ENCODE data around the gene ZNF30.
A peak's percentile ranks its signal among the peaks of the same experiment; 100 is the strongest.
"Not testable (repeated sequence)": the region's sequence is repeated elsewhere in the genome, so short reads cannot be mapped to it uniquely, and the experiment has no call there.

ZNF30 gene

DNA sequence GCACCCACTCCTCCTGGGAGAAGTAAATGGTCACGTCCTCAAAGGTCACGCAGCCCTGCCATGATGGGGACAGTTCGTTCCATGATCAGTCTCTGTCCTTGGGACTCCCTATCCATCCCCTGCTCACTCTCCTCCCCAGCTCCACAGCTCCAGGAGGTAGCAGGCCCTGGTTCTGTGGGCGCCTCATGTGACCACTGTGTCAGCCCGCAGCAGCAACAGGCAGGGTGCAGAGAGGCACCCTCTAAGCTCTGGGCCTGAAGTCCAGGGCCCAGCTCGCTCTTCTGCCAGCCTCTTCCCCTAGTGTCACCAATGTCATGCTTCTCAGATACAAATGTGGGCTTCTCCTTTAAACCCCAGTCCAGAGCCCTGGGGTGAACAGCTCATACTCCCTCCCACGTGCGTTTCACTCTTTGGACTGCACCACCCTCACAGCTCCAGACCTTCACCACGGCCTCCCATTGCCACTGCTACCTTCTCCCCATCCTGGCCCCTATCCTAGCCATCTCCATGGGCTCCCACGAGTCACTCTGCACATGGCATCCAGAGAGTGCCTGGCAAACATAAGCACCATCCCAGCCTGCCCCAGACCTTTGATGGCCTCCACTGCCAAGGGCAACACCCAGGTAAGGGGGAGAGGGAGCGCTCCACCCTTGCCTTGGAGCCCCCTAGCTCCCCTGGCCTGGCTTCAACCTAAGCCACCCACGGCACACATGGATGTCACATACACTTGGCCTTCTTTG, 34.4 kb downstream of the ZNF30 start:
- DNase-seq: no peak

DNA sequence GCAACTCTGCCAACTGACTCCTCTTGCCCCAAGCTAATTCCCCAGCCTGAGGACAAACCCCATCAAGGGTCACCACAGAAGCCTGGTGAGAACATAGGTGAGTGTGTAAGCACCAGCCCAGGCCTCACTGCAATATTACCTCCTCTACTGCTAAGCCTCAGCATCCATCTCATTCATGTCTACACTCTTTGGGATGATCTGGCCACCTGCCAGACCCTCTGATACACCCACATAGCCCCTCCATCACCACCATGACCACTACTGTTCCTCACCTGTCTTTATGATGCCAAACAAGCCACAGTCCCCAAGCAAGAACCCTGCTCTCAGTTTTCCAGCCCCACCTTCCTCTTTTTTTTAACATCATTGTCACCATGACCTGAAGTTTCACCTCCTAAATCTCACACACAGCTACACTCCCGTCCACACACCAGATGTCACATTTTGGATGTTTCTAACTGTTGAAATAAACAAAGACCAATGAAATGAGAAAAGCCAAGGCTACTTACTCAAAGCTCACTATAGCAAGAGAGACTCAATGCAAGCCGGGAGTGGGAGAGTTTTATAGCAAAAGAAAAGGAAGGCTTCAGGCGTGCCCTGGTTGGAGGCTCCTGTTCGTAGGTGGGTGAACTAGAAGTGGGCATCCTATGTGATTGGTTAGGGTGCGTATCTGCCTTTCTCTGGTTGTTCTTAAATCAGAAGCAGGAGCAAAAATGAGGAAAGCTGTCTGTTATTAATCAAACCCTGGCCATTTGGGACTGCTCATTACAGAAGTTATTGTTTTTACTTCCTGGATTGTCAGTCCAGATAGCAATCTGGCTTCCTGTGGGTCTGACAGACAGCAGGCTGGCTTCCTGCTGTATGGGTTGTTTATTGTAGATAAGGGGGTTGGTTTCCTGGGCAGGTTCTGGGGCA, 35.3 kb downstream of the ZNF30 start:
- DNase-seq: no peak

DNA sequence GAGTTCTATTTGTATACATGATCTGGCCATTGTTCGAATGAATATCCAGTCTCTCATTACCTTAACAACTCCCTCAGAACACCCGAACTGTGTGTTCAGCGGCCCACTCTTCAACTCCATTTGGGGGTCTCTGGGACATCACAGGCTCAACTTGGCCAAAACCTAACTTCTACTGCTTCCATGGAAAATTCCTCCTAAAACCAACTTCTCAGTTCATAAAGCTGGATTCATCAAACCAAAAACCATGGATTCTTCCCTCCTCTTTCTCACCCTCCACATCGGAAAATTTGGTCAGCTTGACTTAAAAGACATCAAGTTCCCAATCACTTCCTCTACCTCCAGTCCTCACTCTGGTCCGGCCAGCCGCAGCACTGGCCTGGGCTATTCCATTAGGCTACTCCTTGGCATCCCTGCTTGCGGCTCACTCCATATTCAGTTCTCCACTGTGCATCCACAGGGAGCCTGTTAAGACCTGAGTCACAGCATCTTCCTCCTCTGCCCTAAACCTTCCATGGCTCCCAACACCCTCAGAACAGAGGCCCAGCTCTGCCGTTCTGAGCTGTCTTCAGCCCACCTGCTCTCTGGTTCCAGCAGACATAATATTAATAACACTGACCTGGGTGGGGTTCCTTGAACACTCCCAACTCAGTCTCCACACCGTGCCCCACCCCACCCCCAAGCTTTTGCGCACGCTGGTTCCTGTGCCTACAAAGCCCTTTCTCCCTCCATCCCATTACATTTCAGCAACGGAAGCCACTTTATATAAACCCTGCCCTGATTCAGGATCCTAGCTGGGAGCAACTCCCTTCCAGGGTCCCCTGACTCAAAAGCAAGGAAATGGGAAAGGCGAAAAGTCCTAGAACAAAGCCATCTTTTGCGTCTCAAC, 36.2 kb downstream of the ZNF30 start:
- no peak for DNase-seq

DNA sequence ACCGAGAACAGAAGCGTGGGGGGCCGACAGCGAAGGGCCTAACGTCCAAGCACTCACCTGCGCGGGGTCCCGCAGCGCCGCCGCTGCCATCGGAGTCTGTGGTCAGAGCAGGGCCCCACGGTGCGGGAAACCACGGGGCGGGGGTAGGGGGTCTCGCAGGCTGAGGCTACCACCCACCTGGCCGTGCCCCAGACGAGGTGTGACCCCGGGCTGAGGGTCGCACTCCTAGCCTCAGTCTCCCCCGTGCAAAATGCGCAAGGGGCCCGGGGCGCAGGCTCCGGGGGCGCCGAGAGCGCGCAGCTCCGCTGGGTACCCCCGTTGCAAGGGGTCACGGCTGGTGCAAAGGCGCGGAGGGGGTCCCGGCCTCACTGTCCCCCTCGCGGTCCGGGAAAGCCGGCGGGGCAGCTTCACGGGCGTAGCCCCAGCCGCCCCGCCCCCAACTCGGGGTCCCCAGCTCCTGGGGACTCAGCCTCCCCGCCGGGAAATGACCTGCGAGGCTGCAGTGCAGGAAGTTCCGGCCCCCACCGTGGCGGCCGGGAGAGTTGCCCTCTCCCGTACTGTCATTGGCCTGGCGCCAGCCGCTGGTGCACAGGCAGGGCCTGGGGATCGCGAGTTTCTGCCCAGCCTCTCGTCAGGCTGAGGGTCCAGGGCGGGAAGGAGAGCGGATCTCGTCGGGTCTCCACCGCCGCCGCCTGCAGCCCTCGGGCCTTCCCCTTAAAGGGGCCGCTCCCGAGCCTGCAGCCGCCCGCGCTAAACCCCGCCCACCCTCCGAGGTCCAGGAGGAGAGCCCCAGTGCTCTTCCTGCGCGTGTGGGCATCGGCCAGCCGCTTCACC, 37.1 kb downstream of the ZNF30 start, which contains the start of gene ZNF792:
Gene ZNF792 (minus strand): TSS at position 657 of the 834 bp plus-strand sequence. CDS start 567 bp downstream, at position 90.
- peak; percentile 21 for DNase-seq

DNA sequence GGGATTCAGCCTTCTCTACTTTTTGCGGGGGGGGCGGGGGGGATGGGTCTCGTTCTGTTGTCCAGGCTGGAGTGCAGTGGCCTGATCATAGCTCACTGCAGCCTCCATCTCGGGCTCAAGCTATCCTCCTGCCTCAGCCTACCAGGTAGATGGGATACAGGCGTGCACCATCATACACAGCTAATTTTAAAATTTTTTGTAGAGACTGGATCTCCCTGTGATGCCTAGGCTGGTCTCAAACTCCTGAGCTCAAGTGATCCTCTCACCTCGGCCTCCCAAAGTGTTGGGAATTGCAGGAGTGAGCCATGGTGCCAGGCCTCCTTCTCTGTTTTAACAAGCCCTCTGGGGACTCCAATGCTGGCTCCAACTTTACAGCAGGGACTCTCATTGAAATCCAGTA, 37.9 kb downstream of the ZNF30 start:
- DNase-seq: no peak

DNA sequence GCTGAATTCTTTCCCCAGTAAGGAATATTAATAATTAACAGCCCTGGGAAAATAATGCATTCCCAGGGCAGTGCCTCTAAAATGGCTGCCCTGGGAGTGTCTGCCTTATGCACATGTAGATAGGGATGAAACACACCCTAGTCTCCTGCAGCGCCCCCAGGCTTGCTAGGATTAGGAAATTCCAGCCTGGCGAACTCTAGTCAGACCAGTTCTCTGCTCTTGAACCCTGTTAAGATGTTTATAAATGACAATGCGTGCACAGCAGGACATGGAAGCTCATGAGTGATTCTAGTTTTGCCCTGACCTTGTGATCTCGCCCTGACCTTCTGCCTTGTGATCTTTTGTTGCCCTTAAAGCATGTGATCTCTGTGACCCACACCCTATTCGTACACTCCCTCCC, 38.8 kb downstream of the ZNF30 start:
- DNase-seq: not testable (repeated sequence)

DNA sequence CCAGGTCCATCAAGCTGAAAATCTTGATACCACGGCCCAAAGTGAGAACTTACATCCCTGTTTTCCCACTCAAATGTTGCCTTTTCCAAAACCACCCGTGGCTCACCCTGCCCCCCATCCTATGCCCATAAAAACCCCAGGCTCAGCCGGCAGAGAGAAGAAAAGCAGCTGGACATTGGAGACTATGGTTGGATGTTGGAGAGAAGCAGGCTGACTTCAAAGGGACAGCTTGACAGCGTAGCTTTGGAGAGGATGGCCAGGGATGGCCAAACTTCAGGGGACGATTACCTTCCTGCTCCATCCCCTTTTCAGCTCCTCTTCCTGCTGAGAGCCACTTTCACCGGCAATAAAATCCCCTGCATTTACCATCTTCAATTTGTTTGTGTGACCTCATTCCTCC, 40.8 kb downstream of the ZNF30 start:
- DNase-seq: no peak

DNA sequence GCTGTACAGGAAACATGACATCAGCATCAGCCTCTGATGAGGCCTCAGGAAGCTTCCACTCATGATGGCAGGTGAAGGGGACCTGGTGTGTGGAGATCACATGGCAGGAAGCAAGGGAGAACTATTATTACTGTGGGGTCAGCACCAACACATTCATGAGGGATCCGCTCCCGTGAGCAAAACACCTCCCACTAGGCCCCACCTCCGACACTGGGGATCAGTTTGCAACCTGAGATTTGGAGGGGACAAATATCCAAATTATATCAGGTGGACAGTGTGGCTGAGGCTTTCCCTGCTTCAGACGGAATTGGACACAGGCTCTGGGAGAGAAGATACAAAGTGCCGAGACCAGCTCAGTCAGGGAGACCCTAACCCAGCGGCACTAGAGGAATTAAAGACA, 43.0 kb downstream of the ZNF30 start:
- DNase-seq: no peak

DNA sequence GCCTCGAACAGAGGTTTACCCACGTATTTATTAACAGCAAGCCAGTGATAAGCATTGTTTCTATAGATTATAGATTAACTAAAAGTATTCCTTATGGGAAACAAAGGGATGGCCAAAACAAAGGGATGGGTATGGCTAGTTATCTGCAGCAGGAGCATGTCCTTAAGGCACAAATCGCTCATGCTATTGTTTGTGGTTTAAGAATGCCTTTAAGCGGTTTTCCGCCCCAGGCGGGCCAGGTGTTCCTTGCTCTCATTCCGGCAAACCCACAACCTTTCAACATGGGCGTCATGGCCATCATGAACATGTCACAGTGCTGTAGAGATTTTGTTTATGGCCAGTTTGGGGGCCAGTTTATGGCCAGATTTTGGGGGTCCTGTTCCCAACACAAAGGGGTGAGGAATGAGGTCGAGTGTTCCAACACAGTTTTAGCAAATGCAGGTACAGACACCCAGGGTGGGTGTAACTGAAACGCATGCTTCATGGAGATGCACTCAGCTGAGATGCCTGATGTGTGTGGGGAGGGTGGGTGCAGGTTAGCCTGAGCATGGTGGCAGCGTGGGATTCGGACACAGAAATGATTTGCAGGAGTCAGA, 43.6 kb downstream of the ZNF30 start:
- DNase-seq: not testable (repeated sequence)

DNA sequence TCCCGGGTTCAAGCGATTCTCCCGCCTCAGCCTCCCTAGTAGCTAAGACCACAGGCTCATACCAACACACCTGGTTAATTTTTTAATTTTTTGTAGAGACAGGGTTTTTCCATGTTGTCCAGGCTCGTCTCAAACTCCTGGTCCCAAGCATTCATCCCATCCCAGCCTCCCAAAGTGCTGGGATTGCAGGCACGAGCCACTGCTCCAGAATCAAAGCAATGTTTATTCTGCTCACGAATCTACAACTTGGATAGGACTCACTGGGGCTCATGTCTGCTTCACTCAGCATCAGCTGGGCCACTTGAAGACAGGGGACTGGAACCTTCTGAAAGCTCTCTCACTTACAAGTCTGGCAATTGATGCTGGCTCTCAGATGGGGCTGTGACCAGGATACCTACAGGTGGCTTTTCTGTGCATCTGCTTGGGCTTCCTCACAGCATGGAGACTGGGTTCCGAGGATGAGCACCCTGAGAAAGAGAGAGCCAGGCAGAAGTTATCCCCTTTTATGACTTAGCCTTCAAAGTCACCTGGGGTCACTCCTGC, 45.5 kb downstream of the ZNF30 start:
- no peak for DNase-seq

DNA sequence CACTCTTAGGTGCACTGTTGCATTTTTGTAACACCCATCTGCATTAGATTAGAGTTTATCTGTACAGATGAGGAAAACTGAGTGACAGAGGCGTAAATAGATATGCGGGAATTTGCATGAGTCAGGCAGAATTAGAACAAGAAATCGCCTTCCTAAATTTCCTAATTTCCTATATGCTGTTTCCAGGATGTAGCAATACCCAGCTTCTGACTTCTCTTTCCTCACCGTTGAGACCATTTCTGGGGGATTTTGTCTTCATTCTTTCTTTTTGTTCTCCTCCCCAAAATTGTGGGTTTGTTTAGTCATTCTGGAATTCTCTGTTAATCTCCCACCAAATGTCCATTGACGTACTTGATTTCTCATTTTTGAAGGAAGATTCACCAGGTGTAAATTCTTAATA, 47.9 kb downstream of the ZNF30 start:
- DNase-seq: no peak

DNA sequence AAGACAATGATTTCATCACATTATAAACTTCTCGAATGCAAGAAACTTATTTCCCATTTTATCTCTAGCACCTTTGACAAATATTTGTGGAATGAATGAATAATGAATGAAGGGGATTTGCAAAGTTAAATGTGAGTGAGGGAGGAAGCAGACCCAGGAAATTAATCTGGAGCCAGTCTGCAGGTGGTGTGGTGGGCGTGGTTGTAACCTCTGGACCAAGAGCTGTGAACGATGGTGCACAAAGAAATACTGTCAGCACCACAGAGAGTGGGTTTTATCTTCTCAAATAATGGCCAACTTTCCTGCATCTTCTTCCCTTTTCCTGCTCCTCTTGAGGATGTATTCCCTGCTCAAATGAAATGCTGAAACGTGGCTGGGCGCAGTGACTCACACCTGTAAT, 48.4 kb downstream of the ZNF30 start:
- no peak for DNase-seq

DNA sequence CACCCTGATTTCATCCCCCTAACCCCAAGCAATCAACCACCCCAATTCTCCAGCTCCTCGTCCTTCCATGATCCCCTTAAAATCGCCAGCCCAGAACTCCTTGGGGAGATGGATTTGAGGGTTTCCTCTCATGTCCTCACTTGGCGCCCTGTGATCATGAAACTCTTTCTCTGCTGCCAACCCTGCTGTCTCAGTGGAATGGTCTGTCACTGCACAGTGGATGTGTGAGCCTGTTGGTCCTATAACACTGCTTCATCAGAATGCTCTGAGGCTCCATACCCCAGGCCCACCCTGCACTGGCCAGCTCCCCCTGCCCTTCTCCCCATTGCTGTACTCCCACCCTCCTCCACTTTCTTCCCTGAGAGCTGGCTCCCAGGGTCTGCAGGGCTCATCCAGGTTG, 49.9 kb downstream of the ZNF30 start:
- DNase-seq: no peak

DNA sequence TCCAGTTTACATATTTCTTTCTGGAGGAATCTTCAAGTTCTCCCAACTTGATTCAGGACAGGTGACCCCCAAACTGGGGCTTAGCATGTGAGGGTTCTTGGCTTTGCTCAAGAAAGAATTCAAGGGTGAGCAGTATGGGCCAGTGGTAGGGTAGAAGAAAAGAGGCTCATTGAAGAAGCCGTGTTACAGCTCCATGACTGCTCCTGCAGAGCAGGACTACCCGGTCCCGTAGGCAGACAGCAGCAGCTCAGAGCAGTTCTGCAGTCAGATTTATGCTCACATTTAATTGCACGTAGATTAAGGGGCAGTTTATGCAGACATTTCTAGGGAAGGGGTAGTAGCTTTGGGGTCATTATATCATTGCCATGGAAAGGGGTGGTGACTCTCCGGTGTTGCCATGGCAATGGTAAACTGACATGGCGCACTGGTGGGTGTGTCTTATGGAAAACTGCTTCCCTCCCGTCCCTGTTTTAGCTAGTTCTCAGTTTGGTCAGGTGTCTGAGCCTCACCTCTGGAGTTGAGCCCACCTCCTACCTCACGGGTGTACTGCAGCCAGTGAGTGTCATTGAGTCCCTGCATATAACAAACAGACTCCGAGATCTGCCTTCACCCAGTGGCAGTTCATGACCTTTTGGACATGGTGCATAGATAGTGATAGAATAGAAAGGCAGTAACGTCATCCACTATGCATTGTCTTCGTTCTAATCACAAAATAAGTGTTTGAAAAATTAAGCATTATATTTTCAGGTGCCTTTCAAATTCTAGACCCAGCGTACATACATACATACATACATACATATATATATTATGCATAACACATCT, 53.3 kb downstream of the ZNF30 start:
- DNase-seq: no peak

DNA sequence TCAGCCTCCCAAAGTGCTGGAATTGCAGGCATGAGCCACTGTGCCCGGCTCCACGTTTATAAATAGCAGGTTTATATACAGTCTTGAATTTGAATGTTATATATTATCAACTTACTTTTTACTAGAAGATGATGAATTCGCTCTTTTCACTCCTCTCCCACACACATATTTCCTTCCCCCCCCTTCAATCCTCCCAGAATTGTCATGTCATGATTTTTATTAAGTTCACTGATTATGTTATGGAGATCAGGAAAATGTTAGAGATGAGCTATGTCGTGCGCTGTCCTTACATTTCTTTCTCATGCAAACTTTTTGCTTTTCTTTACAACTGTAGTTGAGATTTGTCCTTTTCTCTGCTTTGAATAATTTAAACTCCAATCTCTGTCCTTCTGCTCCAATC, 55.6 kb downstream of the ZNF30 start:
- no peak for DNase-seq

DNA sequence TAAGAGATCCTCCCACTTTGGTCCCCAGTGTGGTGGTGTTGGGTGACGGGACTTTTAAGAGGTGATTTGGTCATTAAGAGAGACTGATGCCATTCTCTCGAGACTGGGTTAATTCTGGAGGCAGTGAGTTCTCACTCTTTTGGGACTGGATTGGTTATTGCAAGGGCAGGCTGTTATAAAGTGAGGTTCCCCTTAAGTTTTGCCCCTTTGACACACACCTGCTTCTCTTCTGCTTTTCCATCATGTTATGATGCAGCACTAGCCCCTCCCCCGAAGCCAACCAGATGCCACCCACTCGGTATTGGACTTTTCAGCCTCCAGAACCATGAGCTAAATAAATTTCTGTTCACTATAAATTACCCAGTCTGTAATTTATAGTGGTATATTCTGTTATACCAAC, 57.1 kb downstream of the ZNF30 start:
- DNase-seq: no peak

DNA sequence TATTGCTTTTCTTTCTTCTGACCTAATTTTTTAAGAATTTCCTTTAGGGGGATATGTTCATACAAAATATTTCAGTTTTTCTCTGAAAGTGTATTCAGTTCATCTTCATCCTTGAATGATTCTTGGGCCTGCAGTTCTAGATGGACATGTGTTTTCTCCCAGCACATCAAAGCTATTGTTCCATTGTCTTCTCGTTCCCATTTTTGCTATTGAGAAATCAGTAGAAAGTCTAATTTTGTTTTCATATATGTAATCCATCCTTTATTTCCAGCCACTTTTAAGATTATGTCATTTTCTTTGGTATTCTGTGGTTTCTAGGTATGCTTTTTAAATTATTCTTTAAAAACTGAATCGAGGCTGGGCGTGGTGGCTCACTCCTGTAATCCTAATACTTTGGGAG, 57.6 kb downstream of the ZNF30 start:
- no peak for DNase-seq

DNA sequence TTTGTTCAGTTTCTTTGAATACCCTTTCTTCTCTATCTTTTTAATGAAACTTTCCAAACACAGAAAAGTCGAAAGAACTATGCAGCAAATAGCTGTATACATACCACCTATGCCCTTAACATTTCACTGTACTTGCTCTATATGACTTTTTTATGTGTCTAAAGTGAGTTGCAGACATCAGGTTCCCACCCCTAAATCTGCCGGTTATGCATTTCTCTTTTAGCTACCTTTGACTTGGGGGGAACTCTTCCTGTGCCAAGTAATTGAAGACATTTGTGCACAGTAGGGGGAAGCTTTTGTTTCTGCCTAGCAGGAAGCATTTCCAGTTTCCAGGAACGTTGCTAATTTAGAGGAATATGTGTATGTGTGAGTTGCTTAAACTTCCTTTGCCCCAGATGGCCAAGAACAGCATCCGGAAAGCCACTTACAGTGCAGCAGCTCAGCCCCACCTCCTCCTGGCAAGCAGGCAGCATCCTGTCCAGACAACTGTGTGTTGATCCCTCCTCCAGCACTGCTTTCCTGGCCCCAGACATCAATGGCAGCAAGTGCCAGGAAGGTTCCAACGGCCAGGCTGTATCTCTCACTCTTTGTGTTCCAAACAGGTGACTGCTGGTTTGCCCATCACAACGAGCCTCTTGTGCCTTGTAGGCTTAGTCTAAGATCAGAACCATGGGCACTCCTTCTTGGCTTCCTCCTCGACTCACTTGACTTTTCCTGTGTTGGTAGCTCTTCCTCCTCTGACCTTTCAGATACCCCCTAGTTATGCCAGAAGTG, 58.7 kb downstream of the ZNF30 start:
- no peak for DNase-seq

DNA sequence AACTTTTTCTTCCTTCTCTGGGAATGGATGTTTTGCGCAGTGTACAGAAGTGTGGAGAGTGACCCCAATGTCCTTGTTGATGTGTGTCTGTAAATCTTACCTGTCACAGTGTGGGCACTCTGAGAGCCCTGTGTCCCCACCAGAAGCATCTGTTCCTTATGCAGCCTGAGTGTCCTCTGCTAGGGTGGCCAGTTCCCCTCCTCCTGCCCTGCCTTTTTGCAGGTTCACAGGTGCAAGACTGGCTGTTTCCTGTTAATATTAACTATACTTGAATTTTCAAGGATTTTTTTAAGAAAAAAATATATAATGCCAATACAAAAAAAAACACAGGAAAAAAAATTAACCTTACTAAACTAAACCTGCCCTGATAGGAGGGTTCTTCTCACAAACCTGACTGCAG, 61.4 kb downstream of the ZNF30 start:
- DNase-seq: no peak

DNA sequence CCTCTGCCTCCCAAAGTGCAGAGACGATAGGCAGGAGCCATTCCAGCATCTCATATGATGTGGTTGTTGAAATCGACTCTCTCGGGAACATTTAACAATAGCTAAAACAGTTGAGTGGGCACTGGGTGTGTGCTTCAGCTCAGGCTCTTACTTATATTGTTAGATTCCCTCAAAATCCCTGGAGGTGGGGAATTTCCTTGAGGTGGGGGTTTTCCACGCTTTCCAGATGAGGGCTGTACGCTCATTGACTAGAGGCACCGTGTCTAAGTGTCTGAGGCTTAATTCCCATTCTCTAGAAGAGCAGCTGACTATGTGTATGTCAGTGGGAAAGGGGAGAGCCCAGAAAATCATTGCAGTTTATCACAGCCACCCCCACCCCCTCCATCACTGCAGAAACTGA, 62.6 kb downstream of the ZNF30 start:
- DNase-seq: no peak
